Motor neuron (in vitro differentiated cells): ENCODE results near the gene KIF22. TPM values are rescaled to one million over a fixed set of nuclear protein-coding genes. Genes with fewer than 3 reads are reported as not detected.

ENCODE experiments used
- ATAC-seq, 8 experiments: fragments of 200-7000 bp; cut with Tn5 transposase; replicated peaks in 6 of 8; 2 replicates each; pipeline ENCODE4 v1.8.0; 2021; ENCODE audit warnings: mild to moderate bottlenecking in 8 of 8, moderate library complexity in 8 of 8
- H3K27ac ChIP-seq, 2 donors: fragments of 250-450 bp; sonication (Bioruptor Pico); 2 replicates each; pipeline ENCODE4 v1.9.0; 2021; ENCODE audit warnings: antibody characterized with exemption in 2 of 2, mild to moderate bottlenecking in 2 of 2, moderate library complexity in 1 of 2
- H3K4me1 ChIP-seq, 2 donors: fragments of 250-450 bp; sonication (Bioruptor Pico); replicated peaks in 1 of 2; 2 replicates each; pipeline ENCODE4 v1.6.1; 2021; ENCODE audit warnings: antibody characterized with exemption in 2 of 2, mild to moderate bottlenecking in 2 of 2, moderate library complexity in 1 of 2
- H3K4me3 ChIP-seq, 5 donors: fragments of 250-450 bp; sonication (Bioruptor Pico); 2 replicates each; pipeline ENCODE4 v1.9.0; 2021; ENCODE audit warnings: antibody characterized with exemption in 5 of 5, mild to moderate bottlenecking in 5 of 5, moderate library complexity in 4 of 5
- WGBS, 10 experiments: fragments of 450-650 bp; shearing (Covaris generic); methylation state at CpG; one replicate each; pipeline ENCODE4 v1.0.0; 2022; 5-methylcytosine and 5-hydroxymethylcytosine counted together
- in situ Hi-C, 9 experiments: fragments of 400-800 bp; cut with MboI; loops; one replicate each; pipeline ENCODE4 v1.15.0; 2021; ENCODE audit warnings: low sequenced_read_pairs in 9 of 9, low pct_unique_long_range_greater_than_20kb in 2 of 9; ENCODE audit not compliant: unreplicated experiment in 9 of 9
- total RNA-seq, 8 experiments: library from RNA; unstranded; fragments of 300-600 nt; gene quantifications; 2 replicates each; pipeline versions ENCODE4 v1.2.3 to v1.2.4, GENCODE V29; 2022

KIF22 gene
- total RNA-seq, 8 experiments from 2014 or later: 16.1 to 96.3 (median 24.4) TPM

DNA sequence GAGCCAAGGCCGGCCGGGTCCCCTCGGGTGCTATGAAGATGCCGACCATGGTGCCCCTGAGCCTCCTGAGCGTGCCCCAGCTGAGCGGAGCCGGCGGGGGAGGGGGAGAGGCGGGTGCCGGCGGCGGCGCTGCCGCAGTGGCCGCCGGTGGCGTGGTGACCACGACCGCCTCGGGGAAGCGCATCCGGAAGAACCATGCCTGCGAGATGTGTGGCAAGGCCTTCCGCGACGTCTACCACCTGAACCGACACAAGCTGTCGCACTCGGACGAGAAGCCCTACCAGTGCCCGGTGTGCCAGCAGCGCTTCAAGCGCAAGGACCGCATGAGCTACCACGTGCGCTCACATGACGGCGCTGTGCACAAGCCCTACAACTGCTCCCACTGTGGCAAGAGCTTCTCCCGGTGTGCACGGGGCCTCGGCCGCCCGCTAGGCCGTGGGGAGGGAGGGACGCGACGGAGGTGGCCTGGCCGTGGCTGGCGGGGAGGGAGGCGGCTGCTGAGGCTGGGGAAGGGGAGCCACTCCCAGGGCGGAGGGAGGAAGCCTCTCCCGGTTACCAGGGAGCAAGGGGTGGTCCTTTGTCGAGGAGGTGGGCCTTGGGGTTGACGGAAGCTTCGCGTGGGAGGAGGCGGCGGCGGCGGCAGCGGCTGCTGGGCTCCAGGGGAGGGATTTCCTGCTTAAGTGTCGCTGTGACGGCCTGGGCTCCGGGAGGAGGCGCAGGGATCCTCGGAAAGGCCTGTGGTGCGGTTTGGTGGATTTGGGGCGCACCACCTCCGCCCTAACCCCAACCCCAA lies 17.1 kb downstream of the KIF22 start:
- 0% methylated on average over 1 to 5 of the region's 69 CpGs; no CpG with 5 or more reads in 4 of the 10 experiments for WGBS, 10 experiments
- Histone ChIP-seq H3K4me1 (peaks cover 37 to 38% of the 10 kb centered on the region in 2 donors), H3K27ac (peak overlapping the region; percentile 98), H3K4me3 (peak overlapping the region; percentile 66 to 80 (median 68))
- in situ Hi-C loops: loop anchor here in 5 of 9 experiments (10.0 to 25.0 kb wide), 3 partner anchors 103 to 205 kb away; partner anchors contain the start of genes C16orf92 (in 3 of the 5), DOC2A (in 3 of the 5) and ASPHD1 (in 1 of the 5)
- peak; percentile 28 to 48 (median 36) for ATAC-seq

- H3K4me1 ChIP-seq: peaks cover 39 to 40% of the 10 kb centered on the region in 2 donors
- peak overlapping the region; percentile 98 for H3K27ac ChIP-seq
- no peak for ATAC-seq
- in situ Hi-C loops: loop anchor here in 5 of 9 experiments (10.0 to 25.0 kb wide), 3 partner anchors 104 to 204 kb away; partner anchors contain the start of genes C16orf92 (in 3 of the 5), DOC2A (in 3 of the 5) and ASPHD1 (in 1 of the 5)
- WGBS, 10 experiments: 0 to 100% (median 78%) methylated on average over 1 to 8 of the region's 25 CpGs; no CpG with 5 or more reads in 2 of the 10 experiments
- H3K4me3 ChIP-seq: peak overlapping the region; percentile 66 to 80 (median 68)
These were observed 17.8 kb downstream of the KIF22 start for GRCh38 chr16:29808219-29808900.

- WGBS, 10 experiments: 20 to 100% (median 82%) methylated on average over 1 to 8 of the region's 31 CpGs; no CpG with 5 or more reads in 6 of the 10 experiments
- Histone ChIP-seq H3K4me3 (peak overlapping the region in 1 of 5 donors; percentile 68), H3K27ac (peak overlapping the region in 1 of 2 donors; percentile 4), H3K4me1 (peaks cover 39 to 42% of the 10 kb centered on the region in 2 donors)
- in situ Hi-C loops: loop anchor here in 5 of 9 experiments (10.0 to 25.0 kb wide), 3 partner anchors 103 to 203 kb away; partner anchors contain the start of genes C16orf92 (in 3 of the 5), DOC2A (in 3 of the 5) and ASPHD1 (in 1 of the 5)
- no peak for ATAC-seq
These were observed 18.6 kb downstream of the KIF22 start for GRCh38 chr16:29809031-29809747.

DNA sequence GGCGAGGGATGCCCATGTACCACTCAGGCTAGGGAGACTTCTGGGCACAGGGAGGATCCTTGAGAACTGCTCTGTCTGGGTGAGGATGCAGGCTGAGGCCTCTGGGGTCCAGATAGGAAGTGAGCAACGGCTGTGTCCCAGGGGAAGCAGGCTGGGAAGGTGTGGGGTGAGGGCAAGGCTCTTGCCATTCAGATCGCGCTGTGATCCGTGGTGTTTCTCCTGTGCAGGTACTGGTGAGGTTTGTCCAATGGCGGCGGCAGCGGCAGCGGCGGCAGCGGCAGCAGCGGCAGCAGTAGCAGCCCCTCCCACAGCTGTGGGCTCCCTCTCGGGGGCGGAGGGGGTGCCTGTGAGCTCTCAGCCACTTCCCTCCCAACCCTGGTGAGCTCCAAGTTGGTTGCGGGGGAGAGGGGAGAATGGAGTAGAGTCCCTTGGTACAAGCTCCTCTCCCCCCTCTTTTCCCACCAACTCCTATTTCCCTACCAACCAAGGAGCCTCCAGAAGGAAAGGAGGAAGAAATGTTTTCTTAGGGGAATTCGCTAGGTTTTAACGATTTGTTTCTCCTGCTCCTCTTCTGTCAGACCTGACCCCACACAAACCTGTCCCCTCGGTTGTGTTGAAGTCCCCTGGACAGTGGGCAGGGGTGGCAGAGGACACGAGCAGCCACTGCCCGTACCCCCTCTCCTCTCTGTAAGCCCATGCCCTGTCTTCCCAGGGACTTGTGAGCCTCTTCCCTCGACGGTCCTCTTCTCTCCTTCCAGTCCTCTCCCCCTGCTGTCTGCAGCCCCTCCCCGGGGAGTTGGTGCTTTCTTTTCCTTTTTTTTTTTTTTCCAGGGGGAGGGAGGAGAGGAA lies 19.5 kb downstream of the KIF22 start:
- no peak for ATAC-seq
- in situ Hi-C loops: loop anchor here in 5 of 9 experiments (10.0 to 25.0 kb wide), 3 partner anchors 102 to 202 kb away; partner anchors contain the start of genes C16orf92 (in 3 of the 5), DOC2A (in 3 of the 5) and ASPHD1 (in 1 of the 5)
- peak overlapping the region in 2 of 5 donors; percentile 7 to 49 for H3K4me3 ChIP-seq
- 17 to 76% (median 39%) methylated on average over 2 to 9 of the region's 23 CpGs; no CpG with 5 or more reads in 4 of the 10 experiments for WGBS, 10 experiments
- H3K27ac ChIP-seq: peak overlapping the region; percentile 4 to 87
- H3K4me1 ChIP-seq: peaks cover 34 to 46% of the 10 kb centered on the region in 2 donors

DNA sequence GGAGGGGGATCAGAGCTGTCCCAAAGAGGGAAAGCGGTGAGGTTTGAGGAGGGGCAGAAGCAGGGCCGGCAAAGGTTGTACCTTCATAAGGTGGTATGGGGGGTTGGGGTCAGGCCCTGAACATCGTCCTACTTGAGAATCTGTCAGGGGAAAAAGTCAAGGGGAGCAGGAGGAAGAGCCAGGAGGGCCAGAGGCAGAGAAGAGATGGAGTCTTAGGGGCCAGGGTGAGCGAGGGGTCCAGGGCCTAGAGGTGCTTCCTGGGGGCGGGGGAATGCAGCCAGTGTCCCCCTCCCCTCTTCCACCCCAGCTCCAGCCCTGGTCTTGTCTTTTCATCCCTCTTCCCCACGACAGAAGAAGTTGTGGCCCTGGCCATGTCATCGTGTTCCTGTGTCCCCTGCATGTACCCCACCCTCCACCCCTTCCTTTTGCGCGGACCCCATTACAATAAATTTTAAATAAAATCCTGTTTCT lies 20.2 kb downstream of the KIF22 start:
- no peak for ATAC-seq
- in situ Hi-C loops: loop anchor here in 4 of 9 experiments (25.0 kb wide), 2 partner anchors 102 to 202 kb away; partner anchors contain the start of genes C16orf92 (in 3 of the 4), DOC2A (in 3 of the 4) and ASPHD1 (in 1 of the 4)
- WGBS, 10 experiments: no CpG with 5 or more reads among the region's 9 CpGs
- Histone ChIP-seq H3K4me1 (peaks cover 34 to 46% of the 10 kb centered on the region in 2 donors), H3K27ac (peak overlapping the region; percentile 3 to 87), H3K4me3 (peak overlapping the region in 4 of 5 donors; percentile 49 to 85 (median 66))

DNA sequence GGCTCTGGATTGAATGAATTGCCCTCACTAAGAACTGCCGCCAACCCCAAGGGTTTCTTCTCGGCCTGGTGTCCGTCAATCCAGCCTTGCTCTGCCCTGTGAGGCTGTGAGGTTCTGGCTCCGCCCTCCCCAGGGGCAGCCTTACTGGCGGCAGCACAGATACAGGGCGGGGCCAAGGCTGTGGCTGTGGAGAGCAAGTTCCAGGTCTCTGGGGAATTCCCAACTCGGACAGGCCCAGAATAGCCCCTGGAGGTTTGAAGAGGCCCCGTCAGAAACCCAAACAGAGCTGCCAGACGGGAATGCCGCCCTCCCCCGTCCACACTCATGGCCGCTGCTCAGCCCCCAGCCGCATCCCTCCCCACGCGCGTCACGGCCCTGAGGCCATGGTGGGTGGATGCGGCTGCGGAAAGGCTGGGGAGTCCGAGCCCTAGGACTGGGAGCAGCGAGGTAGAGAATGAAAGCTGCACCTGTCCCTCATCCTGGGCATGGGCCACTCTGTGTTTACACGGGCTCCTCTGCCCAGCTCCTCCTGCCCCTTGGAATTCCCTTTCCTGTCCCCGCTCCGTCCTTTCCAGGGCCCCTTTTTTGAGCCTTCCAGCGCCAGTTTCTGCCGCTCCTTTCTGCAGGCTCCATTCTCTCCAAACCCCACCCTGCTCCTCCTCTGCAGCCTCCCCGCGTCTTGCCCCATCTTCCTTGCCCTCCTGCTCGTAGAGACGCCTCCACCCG lies 20.8 kb downstream of the KIF22 start:
- whole genome bisulfite sequencing, 10 experiments: 0% methylated on average over 1 to 12 of the region's 31 CpGs; no CpG with 5 or more reads in 3 of the 10 experiments
- ATAC-seq: peak; percentile 40 to 62 (median 56)
- Histone ChIP-seq H3K4me1 (peaks cover 34 to 46% of the 10 kb centered on the region in 2 donors), H3K4me3 (peak overlapping the region; percentile 49 to 86 (median 72)), H3K27ac (peak overlapping the region; percentile 87 to 97)
- in situ Hi-C loops: loop anchor here in 4 of 9 experiments (25.0 kb wide), 2 partner anchors 101 to 201 kb away; partner anchors contain the start of genes C16orf92 (in 3 of the 4), DOC2A (in 3 of the 4) and ASPHD1 (in 1 of the 4)

DNA sequence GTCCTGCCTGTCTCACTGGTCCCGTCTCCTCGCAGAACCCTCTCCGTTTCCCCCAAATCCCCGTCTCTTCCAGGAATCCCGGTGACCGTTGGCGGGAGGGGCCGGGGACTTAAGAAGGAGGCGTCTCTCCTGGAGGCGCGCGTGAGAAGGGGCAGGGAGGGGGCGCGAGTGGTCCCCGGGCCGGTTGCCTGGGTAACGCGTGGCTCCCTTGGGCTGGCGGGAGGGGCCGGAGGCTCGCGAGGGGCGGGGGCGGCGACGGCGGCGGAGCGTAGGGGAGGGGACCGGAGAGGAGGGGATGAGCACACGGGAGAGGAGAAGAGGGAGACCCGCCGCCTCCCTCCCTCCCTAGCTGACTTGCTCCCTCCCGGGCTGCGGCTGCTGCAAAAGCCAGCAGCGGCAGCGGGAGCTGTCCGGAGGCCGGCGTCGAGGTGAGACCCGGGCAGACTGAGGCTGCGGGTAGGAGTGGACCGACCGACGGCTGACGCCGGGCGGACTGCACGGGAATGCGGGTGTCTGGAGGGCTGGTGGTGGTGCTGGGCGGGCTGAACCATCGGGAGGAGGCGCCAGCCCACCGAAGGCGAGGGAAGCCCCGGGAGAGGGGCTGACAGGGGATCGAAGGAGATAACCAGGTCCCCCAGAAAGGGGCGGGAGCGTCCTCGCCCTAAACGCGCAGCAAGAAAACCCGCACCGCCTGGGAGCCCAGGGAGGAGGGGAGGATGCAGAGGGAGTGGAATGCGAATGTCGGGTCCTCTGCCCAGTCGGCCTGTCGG lies 21.5 kb downstream of the KIF22 start, which contains the start of gene PRRT2:
Gene PRRT2 (plus strand): TSS at position 298 of the 770 bp plus-strand sequence. CDS start 862 bp downstream, outside the sequence.
- WGBS, 10 experiments: 1 to 20% (median 3%) methylated on average over 1 to 20 of the region's 69 CpGs; no CpG with 5 or more reads in 7 of the 10 experiments
- H3K4me3 ChIP-seq: peak within 1 kb of the TSS; percentile 49 to 86 (median 72)
- H3K4me1 ChIP-seq: peaks cover 34 to 47% of the 10 kb centered on the region in 2 donors
- peak within 1 kb of the TSS; percentile 96 to 97 for H3K27ac ChIP-seq
- ATAC-seq: peak in 7 of 8 experiments; percentile 0 to 35 (median 25)
- in situ Hi-C loops: loop anchor here in 4 of 9 experiments (25.0 kb wide), 2 partner anchors 100 to 200 kb away; partner anchors contain the start of genes C16orf92 (in 3 of the 4), DOC2A (in 3 of the 4) and ASPHD1 (in 1 of the 4)

GRCh38 chr16:29812754-29813643 lies 22.4 kb downstream of the KIF22 start:
- in situ Hi-C loops: loop anchor here in 4 of 9 experiments (25.0 kb wide), 2 partner anchors 99 to 199 kb away; partner anchors contain the start of genes C16orf92 (in 3 of the 4), DOC2A (in 3 of the 4) and ASPHD1 (in 1 of the 4)
- Histone ChIP-seq H3K27ac (peak overlapping the region; percentile 96 to 97), H3K4me1 (peaks cover 40 to 53% of the 10 kb centered on the region in 2 donors), H3K4me3 (peak overlapping the region; percentile 49 to 86 (median 72))
- no peak for ATAC-seq
- WGBS, 10 experiments: 0 to 80% (median 20%) methylated on average over 1 to 2 of the region's 9 CpGs; no CpG with 5 or more reads in 5 of the 10 experiments
